HG02885 (cell line): Measurements from ENCODE around the gene TNKS2.
"Not testable (repeated sequence)": the region's sequence is repeated elsewhere in the genome, so short reads cannot be mapped to it uniquely, and the experiment has no call there.

Experiments
- ATAC-seq: cut with Tn5 transposase; IDR thresholded peaks from one replicate; pipeline ENCODE4 v1.9.1; 2021; ENCODE audit warnings: mild to moderate bottlenecking; ENCODE audit not compliant: unreplicated experiment, poor library complexity

Gene TNKS2

DNA sequence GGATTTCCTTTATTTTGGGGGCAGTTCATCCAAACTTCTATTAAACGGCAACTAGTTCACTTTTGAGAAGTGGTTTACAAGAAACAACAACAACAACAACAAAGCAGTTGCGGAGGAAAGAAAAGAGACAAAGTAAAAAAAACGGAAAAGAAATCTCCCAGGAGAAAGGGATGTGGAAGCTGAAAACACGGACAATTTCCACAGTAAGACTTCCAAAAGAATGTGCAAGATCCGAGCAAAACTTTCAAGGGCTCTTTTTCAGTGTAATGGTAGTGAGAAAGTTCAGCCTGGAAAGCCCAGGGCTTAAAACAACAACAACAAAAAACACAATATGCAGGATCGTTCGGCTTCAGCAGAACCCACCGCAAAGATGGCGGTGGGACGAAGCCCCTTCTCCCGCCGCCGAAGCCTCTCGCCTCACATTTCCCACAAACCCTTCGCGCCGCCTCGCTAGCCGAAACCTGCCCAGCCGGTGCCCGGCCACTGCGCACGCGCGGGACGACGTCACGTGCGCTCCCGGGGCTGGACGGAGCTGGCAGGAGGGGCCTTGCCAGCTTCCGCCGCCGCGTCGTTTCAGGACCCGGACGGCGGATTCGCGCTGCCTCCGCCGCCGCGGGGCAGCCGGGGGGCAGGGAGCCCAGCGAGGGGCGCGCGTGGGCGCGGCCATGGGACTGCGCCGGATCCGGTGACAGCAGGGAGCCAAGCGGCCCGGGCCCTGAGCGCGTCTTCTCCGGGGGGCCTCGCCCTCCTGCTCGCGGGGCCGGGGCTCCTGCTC lies at the start of gene TNKS2:
Gene TNKS2 (plus strand): TSS at position 553 of the 775 bp plus-strand sequence. CDS start 265 bp downstream, outside the sequence.
- peak; percentile 75 for ATAC-seq

DNA sequence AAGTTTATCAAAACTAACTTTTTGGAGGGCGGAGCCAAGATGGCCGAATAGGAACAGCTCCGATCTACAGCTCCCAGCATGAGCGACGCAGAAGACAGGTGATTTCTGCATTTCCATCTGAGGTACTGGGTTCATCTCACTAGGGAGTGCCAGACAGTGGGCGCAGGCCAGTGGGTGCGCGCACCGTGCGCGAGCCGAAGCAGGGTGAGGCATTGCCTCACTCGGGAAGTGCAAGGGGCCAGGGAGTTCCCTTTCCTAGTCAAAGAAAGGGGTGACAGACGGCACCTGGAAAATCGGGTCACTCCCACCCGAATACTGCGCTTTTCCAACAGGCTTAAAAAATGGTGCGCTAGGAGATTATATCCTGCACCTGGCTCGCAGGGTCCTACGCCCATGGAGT lies 48.6 kb upstream of the TNKS2 start:
- not testable (repeated sequence) for ATAC-seq

DNA sequence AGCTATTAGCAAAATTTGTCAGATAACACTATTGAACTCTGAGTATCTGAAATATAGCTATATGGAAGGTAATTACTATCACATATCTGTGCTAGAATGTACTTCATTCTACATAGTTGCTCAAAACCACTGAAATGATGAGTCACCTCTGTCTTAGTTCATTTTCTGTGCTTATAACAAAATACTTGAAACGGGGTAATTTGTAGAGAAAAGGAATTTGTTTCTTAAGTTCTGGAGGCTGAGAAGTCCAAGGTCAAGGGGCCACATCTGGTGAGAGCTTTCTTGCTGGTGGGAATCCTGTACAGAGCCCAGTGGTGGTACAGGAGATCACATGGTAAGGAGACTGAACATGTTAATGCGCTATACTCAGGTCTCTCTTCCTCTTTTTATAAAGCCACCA lies 41.9 kb upstream of the TNKS2 start:
- no peak for ATAC-seq

DNA sequence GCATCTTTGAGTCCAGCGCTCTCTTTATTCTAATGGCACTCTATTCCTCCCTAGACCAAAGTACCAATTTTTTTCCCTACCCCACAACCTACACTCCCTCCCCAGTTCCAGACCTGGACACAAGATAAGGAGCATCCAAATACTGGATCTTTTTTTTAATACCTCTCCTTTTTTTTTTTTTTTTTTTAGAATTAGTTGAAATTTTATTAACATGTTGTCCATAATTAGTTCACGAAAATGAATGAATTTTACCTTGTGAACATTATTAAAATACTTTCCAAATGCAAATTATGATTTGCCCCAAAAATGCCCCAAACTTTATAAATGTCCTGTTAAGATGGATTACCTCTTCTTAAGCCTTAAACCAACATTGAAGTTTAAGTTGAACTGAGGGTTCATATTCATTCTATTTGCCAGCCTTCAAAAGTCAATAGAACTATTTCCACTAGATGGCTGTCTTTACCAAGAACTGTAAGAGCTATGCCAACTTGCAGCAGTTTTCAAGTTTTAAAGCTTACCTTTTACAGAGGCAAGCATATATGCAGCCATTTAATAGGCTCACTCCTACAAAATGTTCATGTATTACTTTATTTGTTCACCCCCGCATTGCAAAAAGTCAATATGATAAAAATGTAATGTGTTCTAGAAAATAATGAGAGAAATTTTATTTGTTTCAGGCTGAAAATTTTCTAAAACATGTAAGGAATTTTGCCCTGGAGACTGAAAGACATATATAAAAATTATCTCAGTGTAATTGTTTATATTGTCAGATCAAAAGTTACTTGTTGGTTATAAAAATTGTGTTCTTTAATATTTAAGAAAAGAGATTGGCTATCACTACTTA lies 39.7 kb upstream of the TNKS2 start:
- ATAC-seq, result no peak

DNA sequence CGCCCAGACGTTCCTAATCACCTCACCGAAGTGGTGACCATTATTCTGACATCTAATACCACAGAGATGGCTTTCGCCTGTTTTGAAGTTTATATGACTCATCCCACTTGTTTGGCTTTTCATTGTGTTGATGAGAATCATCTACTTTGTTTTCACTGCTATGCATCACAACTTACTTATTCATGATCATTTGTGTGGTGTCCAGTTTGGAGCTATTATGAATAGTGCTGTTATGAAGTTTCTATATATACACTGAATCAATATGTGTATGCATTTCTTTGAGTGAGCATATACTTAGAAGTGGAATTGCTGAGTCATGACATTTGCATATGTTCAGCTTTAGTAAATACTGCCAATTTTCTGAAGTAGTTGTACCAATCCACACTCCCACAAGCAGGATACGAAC lies 38.6 kb upstream of the TNKS2 start:
- no peak for ATAC-seq

DNA sequence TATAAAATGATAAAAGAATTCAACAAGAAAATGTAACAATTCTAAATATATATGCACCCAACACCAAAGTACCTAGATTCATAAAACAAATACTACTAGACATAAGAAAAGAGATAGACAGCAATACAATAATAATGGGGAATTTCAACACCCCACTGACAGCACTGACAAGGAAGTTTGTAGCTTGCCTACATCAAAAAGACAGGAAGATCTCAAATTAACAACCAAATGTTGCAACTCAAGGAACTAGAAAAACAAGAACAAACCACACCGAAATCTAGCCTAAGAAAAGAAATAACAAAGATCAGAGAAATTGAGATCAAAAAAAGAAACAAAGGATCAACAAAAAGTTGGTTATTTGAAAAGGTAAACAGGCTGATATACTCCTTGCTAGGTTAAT lies 36.5 kb upstream of the TNKS2 start:
- no peak for ATAC-seq

DNA sequence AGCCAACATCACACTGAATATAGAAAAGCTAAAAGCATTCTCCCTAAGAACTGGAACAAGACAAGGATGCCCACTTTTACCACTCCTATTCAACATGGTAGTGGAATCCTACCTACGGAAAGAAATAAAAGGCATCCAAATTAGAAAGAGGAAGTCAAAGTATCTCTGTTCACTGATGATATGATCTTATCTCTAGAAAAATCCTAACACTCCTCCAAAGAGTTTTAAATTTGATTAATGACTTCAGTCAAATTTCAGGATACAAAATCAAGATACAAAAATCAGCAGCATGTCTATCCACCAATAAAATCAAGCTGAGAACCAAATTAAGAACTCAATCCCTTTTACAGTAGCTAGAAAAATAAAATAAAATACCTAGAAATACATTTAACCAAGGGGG lies 35.3 kb upstream of the TNKS2 start:
- no peak for ATAC-seq

DNA sequence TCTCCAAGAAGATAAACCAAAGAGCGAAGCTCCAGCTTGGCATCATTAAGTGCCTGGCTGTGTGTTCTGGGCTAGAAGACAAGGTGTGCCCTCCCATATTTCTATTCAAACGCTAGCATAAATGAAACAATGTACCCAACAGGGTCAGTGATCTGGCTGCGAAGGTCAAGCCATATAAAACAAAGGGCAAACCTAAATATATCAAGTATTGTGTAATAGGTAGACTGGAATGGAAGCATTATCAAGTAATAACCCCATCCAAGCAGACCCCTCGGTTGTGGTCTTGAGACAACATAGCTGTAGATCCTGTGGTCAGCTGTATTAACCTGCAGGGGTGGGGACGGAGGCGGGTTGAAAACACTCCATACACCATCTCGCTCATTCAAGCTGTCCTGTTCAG lies 31.6 kb upstream of the TNKS2 start:
- no peak for ATAC-seq

DNA sequence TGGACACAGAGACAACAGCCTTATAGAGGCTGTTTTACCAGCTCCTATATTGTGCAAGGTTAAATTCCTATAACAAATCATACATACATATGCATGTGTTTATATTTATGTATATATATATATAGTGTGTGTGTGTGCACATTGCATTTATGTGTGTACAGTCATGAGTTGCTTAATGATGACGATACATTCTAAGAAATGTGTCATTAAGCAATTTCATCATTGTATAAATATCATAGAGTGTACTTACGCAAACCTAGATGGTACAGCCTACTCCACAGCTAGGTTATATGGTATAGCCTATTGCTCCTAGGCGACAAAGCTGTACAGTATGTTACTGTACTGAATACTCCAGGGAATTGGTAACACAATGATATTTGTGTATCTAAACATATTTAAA lies 30.1 kb upstream of the TNKS2 start:
- ATAC-seq, result no peak

DNA sequence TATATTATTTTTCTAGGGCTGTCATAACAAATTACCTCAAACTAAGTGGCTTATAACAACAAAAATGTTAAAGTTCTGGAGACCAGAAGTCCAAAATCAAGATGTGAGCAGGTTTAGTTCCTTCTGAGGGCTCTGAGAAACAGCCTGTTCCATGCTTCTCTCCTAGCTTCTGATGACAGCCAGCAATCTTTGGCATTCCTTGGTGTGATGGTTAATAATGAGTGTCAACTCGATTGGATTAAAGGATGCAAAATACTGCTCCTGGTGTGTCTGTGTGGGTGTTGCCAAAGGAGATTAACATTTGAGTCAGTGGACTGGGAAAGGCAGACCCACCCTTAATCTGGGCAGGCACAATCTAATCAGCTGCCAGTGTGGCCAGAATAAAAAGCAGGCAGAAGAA lies 26.3 kb upstream of the TNKS2 start:
- ATAC-seq, result no peak

DNA sequence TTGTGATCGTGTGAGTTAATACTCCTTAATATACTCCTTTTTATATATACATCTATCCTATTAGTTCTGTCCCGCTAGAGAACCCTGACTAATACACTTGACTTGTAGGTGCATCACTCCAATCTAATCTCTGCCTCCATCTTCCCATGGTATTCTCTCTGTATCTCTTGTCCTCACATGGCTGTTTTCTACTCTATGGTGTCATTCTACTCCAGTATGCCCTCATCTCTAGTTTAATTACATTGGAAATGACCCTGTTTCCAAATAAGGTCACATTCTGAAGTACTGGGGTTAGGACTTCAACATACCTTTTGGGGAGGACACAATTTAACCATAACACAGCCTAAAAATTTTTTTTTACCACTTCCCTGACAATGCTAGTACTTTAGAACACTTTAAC lies 25.8 kb upstream of the TNKS2 start:
- no peak for ATAC-seq

DNA sequence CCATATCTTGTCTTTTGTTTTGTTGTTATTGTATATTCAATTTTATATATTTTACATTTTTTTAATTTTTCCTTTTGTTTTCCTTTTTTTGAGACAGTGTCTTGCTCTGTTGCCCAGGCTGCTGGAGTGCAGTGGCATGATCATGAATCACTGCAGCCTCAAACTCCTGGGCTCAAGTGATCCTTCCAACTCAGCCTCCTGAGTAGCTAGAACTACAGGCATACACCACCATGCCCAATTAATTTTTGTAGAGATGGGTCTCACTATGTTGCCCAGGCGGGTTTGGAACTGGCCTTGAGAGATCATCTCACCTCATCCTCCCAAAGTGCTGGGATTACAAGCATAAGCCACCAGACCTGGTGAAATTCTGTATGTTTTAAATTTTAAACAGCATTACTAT lies 25.4 kb upstream of the TNKS2 start:
- ATAC-seq, result no peak

DNA sequence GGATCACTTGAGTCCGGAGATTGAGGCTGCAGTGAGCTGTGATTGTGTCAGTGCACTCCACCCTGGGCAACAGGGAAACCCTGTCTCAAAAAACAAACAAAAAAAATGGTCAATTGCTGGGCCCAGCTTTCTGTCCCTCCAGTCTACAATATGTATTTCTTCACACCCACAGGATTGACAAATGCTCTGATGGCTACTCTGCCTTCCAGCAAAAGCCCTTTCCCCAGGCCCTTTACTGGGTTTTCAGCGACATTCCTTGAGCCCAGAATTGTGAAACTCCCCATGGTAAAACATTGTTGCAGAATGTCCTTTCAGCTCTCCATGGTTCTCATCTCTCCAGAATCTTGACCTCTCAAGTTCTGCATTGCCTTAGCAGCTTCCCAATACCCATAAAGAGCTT lies 23.7 kb upstream of the TNKS2 start:
- ATAC-seq, result no peak

DNA sequence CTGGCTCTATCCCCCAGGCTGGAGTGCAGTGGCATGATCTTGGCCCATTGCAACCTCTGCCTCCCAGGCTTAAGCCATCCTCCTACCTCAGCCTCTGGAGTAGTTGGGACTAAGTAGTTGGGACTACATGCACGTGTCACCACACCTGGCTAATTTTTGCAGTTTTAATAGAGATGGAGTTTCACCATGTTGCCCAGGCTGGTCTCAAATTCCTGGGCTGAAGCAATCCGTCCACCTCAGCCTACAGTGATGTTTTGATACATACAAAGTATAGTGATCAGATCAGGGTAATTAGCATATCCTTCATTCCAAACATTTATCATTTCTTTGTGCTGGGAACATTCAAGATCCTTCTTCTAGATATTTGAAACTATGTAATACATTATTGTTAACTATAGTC lies 22.5 kb upstream of the TNKS2 start:
- no peak for ATAC-seq

DNA sequence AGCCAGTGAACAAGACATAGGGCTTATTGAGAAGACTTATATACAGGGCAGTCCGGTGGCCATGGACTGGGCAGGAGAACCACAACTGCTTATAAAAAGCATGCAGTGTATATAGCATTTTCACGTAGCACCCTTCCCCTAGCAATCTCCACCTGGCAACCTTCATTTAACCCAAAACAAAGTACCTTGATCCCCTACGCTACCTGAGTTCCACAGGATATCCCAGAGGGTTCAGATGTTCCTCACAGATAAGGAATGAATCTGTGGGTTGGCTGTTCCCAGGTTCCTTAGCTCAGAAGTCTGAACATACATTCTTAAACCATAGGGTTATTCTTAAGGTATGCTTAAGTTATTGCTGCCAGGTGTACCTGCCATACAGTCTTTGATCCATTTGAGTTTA lies 22.0 kb upstream of the TNKS2 start:
- ATAC-seq, result no peak

DNA sequence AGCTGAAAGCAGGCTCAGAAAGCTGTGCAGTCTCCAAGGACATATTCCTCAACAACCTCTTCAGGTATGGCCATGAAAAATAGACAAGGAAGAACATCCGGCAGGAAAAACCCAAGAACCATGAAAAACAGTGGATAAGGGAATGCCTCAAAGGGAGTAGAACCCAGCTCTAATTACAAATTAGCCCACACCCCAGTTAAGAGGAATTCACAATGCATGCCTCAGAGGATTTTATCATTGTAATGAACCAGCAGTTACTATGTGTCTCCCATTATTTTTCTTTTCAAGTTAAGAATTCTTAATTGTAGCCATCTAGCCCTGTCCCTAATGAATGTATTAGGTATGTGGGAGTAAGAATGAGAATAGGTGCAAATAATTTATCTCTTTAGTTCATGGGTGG lies 19.7 kb upstream of the TNKS2 start:
- ATAC-seq, result no peak

DNA sequence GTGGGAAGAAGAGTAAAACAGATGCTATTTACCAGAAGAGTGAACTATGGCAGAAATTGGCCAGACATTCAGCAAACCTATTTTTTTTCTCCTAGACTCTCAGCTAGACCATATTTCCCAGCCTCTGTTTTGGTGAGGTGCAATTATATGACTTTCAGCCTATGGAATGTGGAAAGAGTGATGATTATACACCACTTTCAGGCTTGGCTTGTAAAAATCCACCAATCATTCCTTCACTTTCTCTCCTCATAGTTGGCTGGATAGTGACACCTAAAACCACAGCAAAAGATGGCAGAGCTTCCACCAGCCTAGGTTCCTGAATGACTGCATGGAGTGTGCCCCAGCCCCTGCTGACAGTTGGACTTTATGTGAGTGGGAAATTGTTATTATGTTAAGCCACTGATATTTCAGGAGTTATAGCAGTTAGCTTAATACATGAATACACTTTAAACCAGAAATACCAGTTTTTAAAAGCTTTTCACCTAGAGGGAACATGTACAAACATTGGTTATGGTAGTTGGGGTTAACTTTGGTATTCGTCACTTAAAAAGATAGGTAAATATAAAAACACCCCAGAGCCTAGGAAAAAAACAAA lies 19.1 kb upstream of the TNKS2 start:
- no peak for ATAC-seq

DNA sequence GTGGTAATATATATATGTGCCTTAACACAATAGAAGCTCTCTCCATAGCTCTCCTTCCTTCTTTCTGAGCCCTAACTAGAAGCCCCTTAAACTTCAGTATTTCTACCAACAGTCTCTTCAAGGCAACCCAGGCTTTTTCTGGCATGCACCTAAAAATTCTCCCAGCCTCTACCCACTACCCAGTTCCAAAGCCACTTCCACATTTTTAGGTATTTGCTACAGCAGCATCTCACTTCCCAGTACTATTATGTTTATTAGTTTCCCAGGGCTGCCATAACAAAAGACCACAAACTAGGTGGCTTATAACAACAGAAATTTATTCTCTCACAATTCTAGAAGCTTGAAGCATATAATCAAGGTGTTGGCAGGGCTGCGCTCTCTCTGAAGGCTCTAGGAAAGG lies 15.7 kb upstream of the TNKS2 start:
- no peak for ATAC-seq

DNA sequence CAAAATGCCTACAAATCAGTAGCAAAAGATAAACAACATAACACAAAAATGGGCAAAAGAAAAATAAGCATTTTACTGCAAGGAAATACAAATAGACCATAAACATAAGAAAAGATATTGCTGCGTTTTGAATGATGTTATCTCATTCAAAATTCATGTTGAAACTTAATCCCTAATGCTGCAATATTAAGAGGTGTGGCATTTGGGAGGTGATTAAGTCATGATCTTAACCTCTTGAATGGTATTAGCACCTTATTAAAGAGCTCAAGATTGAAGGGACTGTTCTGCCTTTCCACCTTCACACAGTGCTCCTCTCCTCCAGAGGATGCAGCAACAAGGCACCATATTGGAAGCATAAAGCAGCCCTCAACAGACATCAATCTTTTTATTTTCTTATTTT lies 12.4 kb upstream of the TNKS2 start:
- ATAC-seq, result no peak

DNA sequence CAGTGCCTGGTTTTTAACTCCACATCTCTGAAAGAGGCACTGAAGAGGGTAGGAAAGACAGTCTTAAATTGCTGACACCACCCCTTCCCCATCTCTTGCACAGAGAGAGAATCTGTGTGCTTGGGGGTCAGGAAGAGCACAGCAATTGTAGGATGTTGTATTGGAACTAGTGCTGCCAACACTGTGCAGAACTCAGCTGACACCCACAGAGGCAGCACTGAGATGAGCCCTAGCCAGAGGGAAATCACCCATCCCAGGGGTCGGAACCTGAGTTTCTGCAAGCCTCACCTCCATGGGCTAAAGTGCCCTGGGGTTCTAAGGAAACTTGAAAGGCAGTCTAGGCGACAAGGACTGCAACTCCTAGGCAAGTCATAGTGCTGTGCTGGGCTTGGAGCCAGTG lies 11.0 kb upstream of the TNKS2 start:
- no peak for ATAC-seq

DNA sequence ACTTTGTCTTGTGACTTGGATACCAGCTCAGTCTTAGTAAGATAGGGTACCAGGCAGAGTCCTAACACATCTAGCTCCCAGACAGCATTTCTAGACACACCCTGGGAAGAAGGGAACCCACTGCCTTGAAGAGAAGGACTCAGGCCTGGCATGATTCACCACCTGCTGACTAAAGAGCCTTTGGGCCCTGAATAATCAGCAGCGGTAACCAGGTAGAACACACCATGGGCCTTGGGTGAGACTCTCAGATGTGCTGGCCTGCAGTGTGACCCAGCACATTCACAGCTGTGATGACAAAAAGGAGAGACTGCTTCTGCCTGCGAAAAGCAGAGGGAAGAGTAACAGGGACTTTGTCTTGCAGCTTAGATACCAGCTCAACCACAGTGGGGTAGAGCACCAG lies 10.4 kb upstream of the TNKS2 start:
- ATAC-seq, result no peak
